Cardiac muscle cell (in vitro differentiated cells and primary cell): ENCODE results near the gene ACAA1. TPM values are rescaled to one million over a fixed set of nuclear protein-coding genes. Genes with fewer than 3 reads are reported as not detected.
A peak's percentile ranks its signal among the peaks of the same experiment; 100 is the strongest.
"Not testable (repeated sequence)": the region's sequence is repeated elsewhere in the genome, so short reads cannot be mapped to it uniquely, and the experiment has no call there.

ENCODE experiments used
- DNase-seq, 2 donors: peaks; one replicate each; pipeline versions ENCODE4 v3.0.0 to v3.0.0-alpha.2; 2010 to 2017; ENCODE audit warnings: low read depth in 1 of 2, low spot score in 1 of 2
- H3K27ac ChIP-seq: fragments of 200-600 bp; sonication (generic); 2 replicates; pipeline ENCODE4 v1.5.1; 2016
- H3K27me3 ChIP-seq: fragments of 200-600 bp; sonication (generic); 2 replicates; pipeline ENCODE4 v1.6.0; 2016; ENCODE audit warnings: control low read depth
- H3K36me3 ChIP-seq: fragments of 200-600 bp; sonication (generic); 2 replicates; pipeline ENCODE4 v1.5.1; 2016; ENCODE audit warnings: control low read depth
- H3K4me1 ChIP-seq: fragments of 200-600 bp; sonication (generic); 2 replicates; pipeline ENCODE4 v1.8.1; 2017; ENCODE audit warnings: low read depth, mild to moderate bottlenecking, mixed run types
- H3K4me3 ChIP-seq: fragments of 200-600 bp; sonication (generic); 2 replicates; pipeline ENCODE4 v1.5.1; 2016; ENCODE audit warnings: mild to moderate bottlenecking
- H3K9me3 ChIP-seq: fragments of 200-600 bp; sonication (generic); 2 replicates; pipeline ENCODE4 v1.5.1; 2017; ENCODE audit warnings: low read depth, mild to moderate bottlenecking, control low read depth
- polyA plus RNA-seq: library from polyadenylated mRNA; unstranded; fragments of >200 nt; fragmentation: Nextera tagmentation; extraction: Ambion mirVana; gene quantifications from 2 replicates; pipeline ENCODE4 v1.2.1, GENCODE V29; 2016
- total RNA-seq: library from RNA; depleted of rRNA; stranded (reverse); fragments of >200 nt; gene quantifications from 2 replicates; pipeline ENCODE4 v1.2.3, GENCODE V29; 2016
- TF ChIP-seq, protein P1 (sequence below): IDR thresholded peaks from 2 replicates; pipeline ENCODE4 v1.5.1; 2012; ENCODE audit warnings: low read depth, mild to moderate bottlenecking, low read length

ACAA1 gene
- total and polyA plus RNA-seq, 2 experiments from 2014 or later, result 62.8 to 104 TPM

DNA sequence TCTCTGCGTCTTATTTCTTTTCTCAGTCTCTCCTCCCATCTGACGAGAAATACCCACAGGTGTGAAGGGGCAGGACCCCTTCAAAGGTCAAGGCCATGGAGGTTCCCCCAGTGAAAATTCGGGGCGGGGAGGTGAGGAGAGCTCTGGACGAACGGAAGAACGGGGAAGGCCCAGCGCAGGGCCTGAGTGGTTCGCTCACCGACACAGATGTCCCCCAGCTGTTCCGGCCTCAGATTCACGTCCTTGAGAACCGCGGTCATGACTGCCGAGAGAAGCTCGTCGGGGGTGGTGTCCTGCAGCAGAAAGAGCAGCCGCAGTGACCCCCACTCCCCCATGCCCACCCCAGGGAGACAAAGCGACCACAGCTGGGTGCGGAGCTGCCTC, 542 bp downstream of the ACAA1 start:
- TF ChIP-seq, protein P1, sequence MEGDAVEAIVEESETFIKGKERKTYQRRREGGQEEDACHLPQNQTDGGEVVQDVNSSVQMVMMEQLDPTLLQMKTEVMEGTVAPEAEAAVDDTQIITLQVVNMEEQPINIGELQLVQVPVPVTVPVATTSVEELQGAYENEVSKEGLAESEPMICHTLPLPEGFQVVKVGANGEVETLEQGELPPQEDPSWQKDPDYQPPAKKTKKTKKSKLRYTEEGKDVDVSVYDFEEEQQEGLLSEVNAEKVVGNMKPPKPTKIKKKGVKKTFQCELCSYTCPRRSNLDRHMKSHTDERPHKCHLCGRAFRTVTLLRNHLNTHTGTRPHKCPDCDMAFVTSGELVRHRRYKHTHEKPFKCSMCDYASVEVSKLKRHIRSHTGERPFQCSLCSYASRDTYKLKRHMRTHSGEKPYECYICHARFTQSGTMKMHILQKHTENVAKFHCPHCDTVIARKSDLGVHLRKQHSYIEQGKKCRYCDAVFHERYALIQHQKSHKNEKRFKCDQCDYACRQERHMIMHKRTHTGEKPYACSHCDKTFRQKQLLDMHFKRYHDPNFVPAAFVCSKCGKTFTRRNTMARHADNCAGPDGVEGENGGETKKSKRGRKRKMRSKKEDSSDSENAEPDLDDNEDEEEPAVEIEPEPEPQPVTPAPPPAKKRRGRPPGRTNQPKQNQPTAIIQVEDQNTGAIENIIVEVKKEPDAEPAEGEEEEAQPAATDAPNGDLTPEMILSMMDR, result no peak
- H3K4me1 ChIP-seq, result peaks cover 11% of the 10 kb centered on the region
- peaks cover 8% of the 10 kb centered on the region for H3K36me3 ChIP-seq
- peak overlapping the region; percentile 80 for H3K4me3 ChIP-seq
- peaks cover 9% of the 10 kb centered on the region for H3K27me3 ChIP-seq
- no peaks in the 10 kb centered on the region for H3K9me3 ChIP-seq
- DNase-seq, result peak; percentile 41 to 66
- peak overlapping the region; percentile 82 for H3K27ac ChIP-seq

DNA sequence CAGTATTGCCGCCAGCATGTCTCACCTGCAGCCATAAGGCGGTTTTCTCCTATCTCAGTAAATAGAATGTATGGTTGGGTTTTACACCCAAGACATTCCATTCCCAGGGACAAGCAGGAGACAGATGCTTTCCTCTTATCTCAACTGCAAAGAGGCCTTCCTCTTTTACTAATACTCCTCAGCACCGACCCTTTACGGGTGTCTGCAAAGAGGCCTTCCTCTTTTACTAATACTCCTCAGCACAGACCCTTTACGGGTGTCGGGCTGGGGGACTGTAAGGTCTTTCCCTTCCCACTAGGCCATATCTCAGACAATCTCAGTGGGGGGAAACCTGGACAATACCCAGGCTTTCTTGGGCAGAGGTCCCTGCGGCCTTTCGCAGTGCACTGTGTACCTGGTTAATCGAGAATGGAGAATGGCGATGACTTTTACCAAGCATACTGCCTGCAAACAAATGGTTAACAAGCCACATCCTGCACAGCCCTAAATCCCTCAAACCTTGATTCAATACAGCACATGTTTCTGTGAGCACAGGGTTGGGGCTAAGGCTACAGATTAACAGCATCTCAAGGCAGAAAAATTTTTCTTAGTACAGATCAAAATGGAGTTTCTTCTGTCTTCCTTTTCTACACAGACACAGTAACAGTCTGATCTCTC, 1.2 kb downstream of the ACAA1 start:
- H3K4me1 ChIP-seq, result peaks cover 11% of the 10 kb centered on the region
- DNase-seq, H3K9me3 ChIP-seq, H3K27me3 ChIP-seq: not testable (repeated sequence)
- peak overlapping the region; percentile 82 for H3K27ac ChIP-seq
- peaks cover 12% of the 10 kb centered on the region for H3K36me3 ChIP-seq
- H3K4me3 ChIP-seq, result peak overlapping the region; percentile 80

DNA sequence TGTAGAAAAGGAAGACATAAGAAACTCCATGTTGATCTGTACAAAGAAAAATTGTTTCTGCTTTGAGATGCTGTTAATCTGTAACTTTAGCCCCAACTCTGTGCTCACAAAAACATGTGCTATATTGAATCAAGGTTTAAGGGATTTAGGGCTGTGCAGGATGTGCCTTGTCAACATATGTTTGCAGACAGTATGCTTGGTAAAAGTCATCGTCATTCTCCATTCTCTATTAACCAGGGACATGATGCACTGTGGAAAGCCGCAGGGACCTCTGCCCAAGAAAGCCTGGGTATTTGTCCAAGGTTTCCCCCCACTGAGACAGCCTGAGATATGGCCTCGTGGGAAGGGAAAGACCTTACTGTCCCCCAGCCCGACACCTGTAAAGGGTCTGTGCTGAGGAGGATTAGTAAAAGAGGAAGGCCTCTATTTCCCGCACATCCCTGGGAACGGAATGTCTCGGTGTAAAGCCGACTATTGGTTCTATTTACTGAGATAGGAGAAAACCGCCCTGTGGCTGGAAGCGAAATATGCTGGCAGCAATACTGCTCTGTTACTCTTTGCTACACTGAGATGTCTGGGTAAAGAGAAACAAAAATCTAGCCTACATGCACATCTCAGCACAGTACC, 2.3 kb downstream of the ACAA1 start:
- peaks cover 13% of the 10 kb centered on the region for H3K36me3 ChIP-seq
- not testable (repeated sequence) for H3K4me3 ChIP-seq

DNA sequence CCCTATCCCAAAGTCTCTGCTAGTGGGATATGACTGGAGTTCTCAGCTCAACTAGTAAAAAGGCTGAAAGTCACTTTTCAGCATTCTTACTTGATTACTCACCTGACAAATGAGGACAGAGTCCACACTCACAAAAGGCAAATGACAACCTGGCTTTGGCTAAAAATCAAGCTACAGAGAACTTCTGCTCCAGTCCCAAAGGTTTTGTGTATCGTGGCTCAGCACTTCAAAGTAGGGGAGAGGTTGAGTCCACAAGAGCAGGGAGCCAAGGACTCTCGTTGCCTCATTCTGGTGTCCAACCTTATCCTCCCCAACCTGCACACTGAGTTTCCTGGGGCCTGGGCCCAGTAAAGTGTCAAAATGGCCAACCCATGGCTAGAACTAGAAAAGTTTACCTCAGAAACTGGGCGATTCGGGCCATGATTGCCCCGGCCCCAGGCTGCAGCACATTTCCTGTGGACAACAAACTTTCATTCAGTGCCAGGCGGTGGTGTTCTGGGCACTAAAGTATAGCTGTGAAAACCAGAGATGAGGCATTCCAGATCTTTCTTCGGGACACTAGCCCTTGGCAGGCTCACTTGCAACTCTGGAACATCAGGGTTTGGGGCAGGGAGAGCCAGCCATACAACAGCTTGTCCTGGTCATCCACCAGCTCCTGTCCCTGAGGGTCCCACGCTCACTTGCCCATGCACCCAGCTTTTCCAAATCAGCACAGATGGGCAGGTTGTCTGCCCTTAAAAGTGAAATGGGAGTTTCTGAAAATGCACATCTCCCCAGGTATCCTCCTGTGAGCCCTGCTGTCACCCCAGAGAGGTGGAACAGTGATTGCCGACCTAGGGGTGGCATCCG, 3.1 kb downstream of the ACAA1 start:
- H3K27ac ChIP-seq, result no peak overlapping the region
- TF ChIP-seq, protein P1, result no peak

More for the DNA sequence above, 2.3 kb downstream of the ACAA1 start:
- not testable (repeated sequence) for DNase-seq, H3K9me3 ChIP-seq, H3K27me3 ChIP-seq, H3K27ac ChIP-seq
- H3K4me1 ChIP-seq, result peaks cover 11% of the 10 kb centered on the region

DNA sequence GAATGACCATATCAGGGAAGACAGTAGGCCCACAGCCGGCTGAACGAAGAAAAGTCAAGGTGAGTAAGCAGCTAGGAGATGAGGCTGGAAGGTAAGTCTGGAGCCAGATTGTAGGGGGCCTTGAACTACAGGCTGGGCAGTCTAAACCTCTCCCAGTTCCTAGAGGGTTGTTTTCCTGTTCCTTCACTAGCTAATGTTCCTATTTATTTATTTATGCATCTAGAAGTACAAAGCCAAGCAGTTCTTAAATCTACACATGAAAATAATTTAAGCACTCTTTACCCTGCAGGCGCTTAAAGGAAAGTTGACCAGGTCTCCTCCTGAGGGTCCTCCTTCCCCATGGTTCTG, 3.7 kb downstream of the ACAA1 start:
- Histone ChIP-seq H3K4me3 (no peak overlapping the region), H3K27me3 (no peaks in the 10 kb centered on the region), H3K4me1 (peaks cover 11% of the 10 kb centered on the region), H3K9me3 (no peaks in the 10 kb centered on the region), H3K36me3 (peaks cover 19% of the 10 kb centered on the region), H3K27ac (no peak overlapping the region)
- no peak for DNase-seq
- TF ChIP-seq, protein P1, result no peak

More for the DNA sequence above, 3.1 kb downstream of the ACAA1 start:
- Histone ChIP-seq H3K4me3 (no peak overlapping the region), H3K36me3 (peaks cover 19% of the 10 kb centered on the region), H3K4me1 (peaks cover 11% of the 10 kb centered on the region), H3K27me3 (peaks cover 2% of the 10 kb centered on the region), H3K9me3 (no peaks in the 10 kb centered on the region)
- DNase-seq, result no peak

DNA sequence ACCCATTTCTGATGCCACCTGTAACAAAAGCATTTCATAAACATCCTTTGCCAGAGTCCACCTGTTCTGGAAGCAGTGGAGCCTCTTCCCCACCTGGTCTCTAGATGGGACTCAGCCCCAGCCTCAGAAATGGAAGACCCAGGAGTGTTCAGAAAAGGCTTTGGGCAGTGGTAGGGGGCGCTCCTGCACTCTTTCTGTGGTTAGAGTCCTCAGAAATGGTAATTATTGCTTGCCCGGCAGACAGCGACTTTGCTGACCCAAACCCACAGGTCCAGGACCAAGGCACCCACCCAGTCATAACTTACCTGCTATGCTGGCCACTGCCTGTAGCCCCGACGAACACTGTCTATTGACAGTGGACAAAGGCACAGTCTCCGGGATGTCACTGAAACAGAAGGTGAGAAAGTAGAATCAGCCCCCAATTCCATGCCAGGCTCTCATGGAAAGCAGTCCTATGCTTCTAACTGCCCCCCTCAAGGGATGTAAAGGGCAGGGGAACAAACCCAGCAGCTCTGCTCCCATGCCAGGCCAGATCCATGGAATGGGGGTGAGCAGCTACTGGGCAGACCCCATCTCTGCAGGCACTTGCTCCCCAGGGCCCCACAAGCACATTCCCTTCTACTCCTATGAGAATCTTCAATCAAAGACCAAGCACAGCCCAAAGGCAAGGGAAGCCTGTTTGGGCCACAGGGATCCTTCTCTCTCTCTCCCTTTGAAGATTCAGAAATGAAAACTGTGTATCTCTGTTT, 5.1 kb downstream of the ACAA1 start:
- Histone ChIP-seq H3K27me3 (no peaks in the 10 kb centered on the region), H3K9me3 (no peaks in the 10 kb centered on the region), H3K4me1 (peaks cover 11% of the 10 kb centered on the region), H3K36me3 (peaks cover 32% of the 10 kb centered on the region), H3K27ac (no peak overlapping the region), H3K4me3 (no peak overlapping the region)
- TF ChIP-seq, protein P1, result peak; percentile 68
- DNase-seq, result peak; percentile 56 to 59
